PC-3 (cell line): ENCODE measurements around the gene LAMA2. TPM values are rescaled to one million over a fixed set of nuclear protein-coding genes. Genes with fewer than 3 reads are reported as not detected.

Source experiments
- ATAC-seq: fragments of 200-7000 bp; cut with Tn5 transposase; 2 replicates; pipeline ENCODE4 v1.9.1; 2020; ENCODE audit warnings: mild to moderate bottlenecking, moderate library complexity
- BruUV-seq: library from RNA; stranded (reverse); fragments of 400-500 nt; replicated peaks from 2 replicates; lab custom pipeline; 2021; lab: Mats Ljungman, UMichigan
- CTCF ChIA-PET: fragments of 300-600 bp; sonication (Branson Sonifier 250); formaldehyde crosslinking; loops from one replicate; lab custom pipeline; 2022; ENCODE audit warnings: antibody characterized with exemption; lab: Charles Lee
- POLR2A ChIA-PET: fragments of 300-600 bp; sonication (Branson Sonifier 250); formaldehyde crosslinking; loops from one replicate; lab custom pipeline; 2022; ENCODE audit warnings: antibody characterized with exemption; ENCODE audit not compliant: unreplicated experiment; lab: Charles Lee
- DNase-seq: peaks from one replicate; pipeline ENCODE4 v3.0.0-alpha.2; 2015
- H2AFZ ChIP-seq: fragments of 300-600 bp; sonication (generic); 2 replicates; pipeline ENCODE4 v1.6.0; 2016; ENCODE audit warnings: antibody characterized with exemption, low read length
- H3F3A ChIP-seq: fragments of 300-600 bp; sonication (generic); one replicate; pipeline ENCODE4 v1.6.0; 2017; ENCODE audit warnings: antibody characterized with exemption, low read length, control low read depth, mild to moderate bottlenecking; ENCODE audit not compliant: unreplicated experiment
- H3K27ac ChIP-seq: fragments of 300-600 bp; sonication (generic); 2 replicates; pipeline ENCODE4 v1.5.1; 2016; ENCODE audit warnings: mild to moderate bottlenecking, low read length
- H3K27me3 ChIP-seq: fragments of 300-600 bp; sonication (generic); 2 replicates; pipeline ENCODE4 v1.6.1; 2016; ENCODE audit warnings: low read length, mixed read lengths
- H3K36me3 ChIP-seq: fragments of 300-600 bp; sonication (generic); 2 replicates; pipeline ENCODE4 v1.6.1; 2016; ENCODE audit warnings: low read depth, mixed run types, low read length, mixed read lengths
- H3K4me1 ChIP-seq: fragments of 300-600 bp; sonication (generic); 2 replicates; pipeline ENCODE4 v1.5.1; 2016; ENCODE audit warnings: low read length; ENCODE audit not compliant: insufficient read depth
- H3K4me2 ChIP-seq: fragments of 300-600 bp; sonication (generic); 2 replicates; pipeline ENCODE4 v1.6.0; 2016; ENCODE audit warnings: low read length
- H3K4me3 ChIP-seq: fragments of 300-600 bp; sonication (generic); 2 replicates; pipeline ENCODE4 v1.5.1; 2016; ENCODE audit warnings: mild to moderate bottlenecking, low read length, mixed read lengths
- H3K79me2 ChIP-seq: fragments of 300-600 bp; sonication (generic); 2 replicates; pipeline ENCODE4 v1.6.1; 2017; ENCODE audit warnings: low read length, mixed read lengths
- H3K9ac ChIP-seq: fragments of 300-600 bp; sonication (generic); 2 replicates; pipeline ENCODE4 v1.6.0; 2016; ENCODE audit warnings: mild to moderate bottlenecking, low read length
- H3K9me2 ChIP-seq: fragments of 300-600 bp; sonication (generic); replicated peaks from 2 replicates; pipeline ENCODE4 v1.6.1; 2016; ENCODE audit warnings: mixed run types, low read length, mixed read lengths
- H3K9me3 ChIP-seq: fragments of 300-600 bp; sonication (generic); 2 replicates; pipeline ENCODE4 v1.6.1; 2016; ENCODE audit warnings: low read length, mixed read lengths
- H4K20me1 ChIP-seq: fragments of 300-600 bp; sonication (generic); 2 replicates; pipeline ENCODE4 v1.6.1; 2016; ENCODE audit warnings: low read length, mixed read lengths
- CTCF ChIP-seq: fragments of 300-600 bp; sonication (generic); conservative IDR thresholded peaks from 2 replicates; pipeline ENCODE4 v1.5.1; 2017; ENCODE audit warnings: antibody characterized with exemption, low read depth, mild to moderate bottlenecking, low read length
- EZH2 ChIP-seq: fragments of 300-600 bp; sonication (generic); IDR thresholded peaks from one replicate; pipeline ENCODE4 v1.6.1; 2017; ENCODE audit warnings: antibody characterized with exemption, mild to moderate bottlenecking, low read length; ENCODE audit not compliant: unreplicated experiment
- EZH2phosphoT487 ChIP-seq: fragments of 300-600 bp; sonication (generic); IDR thresholded peaks from 2 replicates; pipeline ENCODE4 v1.6.1; 2018; ENCODE audit warnings: mild to moderate bottlenecking, antibody characterized with exemption, low read length, borderline replicate concordance
- intact Hi-C: fragments of 100-400 bp; cut with micrococcal nuclease; formaldehyde crosslinking; loops from 2 replicates; pipeline ENCODE4 v1.9.0; 2023
- total RNA-seq: library from RNA; depleted of rRNA; stranded (reverse); fragments of >200 nt; gene quantifications from 2 replicates; pipeline ENCODE4 v1.2.3, GENCODE V29; 2014

Gene LAMA2
- total RNA-seq, 1 experiment from 2014 or later = 0.22 TPM

- H3F3A ChIP-seq = no peaks in the 10 kb centered on the region
- H3K9me2 ChIP-seq = no peaks in the 10 kb centered on the region
- H3K4me1 ChIP-seq = no peaks in the 10 kb centered on the region
- ChIA-PET CTCF (no interaction called here), POLR2A (no interaction called here)
- H4K20me1 ChIP-seq = no peaks in the 10 kb centered on the region
- no TSS peak for BruUV-seq
- H3K4me3 ChIP-seq = no peak overlapping the region
- H2AFZ ChIP-seq = no peak overlapping the region
- intact Hi-C loops = no loop called here
- no peak for ATAC-seq
- H3K27ac ChIP-seq = no peak overlapping the region
- no peaks in the 10 kb centered on the region for H3K36me3 ChIP-seq
- no peak overlapping the region for H3K4me2 ChIP-seq
- no peaks in the 10 kb centered on the region for H3K27me3 ChIP-seq
- DNase-seq = peak; percentile 12
- H3K79me2 ChIP-seq = no peaks in the 10 kb centered on the region
- H3K9me3 ChIP-seq = no peaks in the 10 kb centered on the region
- no peak overlapping the region for H3K9ac ChIP-seq
- TF ChIP-seq EZH2 (no peak), EZH2phosphoT487 (no peak), CTCF (no peak)
Observed at GRCh38 chr6:129402244-129402643, 519.3 kb downstream of the LAMA2 start.

GRCh38 chr6:129411092-129411491 is 528.2 kb downstream of the LAMA2 start:
- H3K4me3 ChIP-seq = no peak overlapping the region
- no peaks in the 10 kb centered on the region for H3F3A ChIP-seq
- CTCF ChIA-PET = no interaction called here
- H3K9me2 ChIP-seq = no peaks in the 10 kb centered on the region
- no peak overlapping the region for H3K4me2 ChIP-seq
- H3K9me3 ChIP-seq = no peaks in the 10 kb centered on the region
- H3K36me3 ChIP-seq = no peaks in the 10 kb centered on the region
- no peaks in the 10 kb centered on the region for H3K27me3 ChIP-seq
- no peaks in the 10 kb centered on the region for H4K20me1 ChIP-seq
- ATAC-seq = no peak
- no peak overlapping the region for H3K9ac ChIP-seq
- POLR2A ChIA-PET = no interaction called here
- DNase-seq = no peak
- H3K79me2 ChIP-seq = no peaks in the 10 kb centered on the region
- intact Hi-C loops = no loop called here
- H3K27ac ChIP-seq = no peak overlapping the region
- H3K4me1 ChIP-seq = no peaks in the 10 kb centered on the region
- TF ChIP-seq EZH2 = no peak
- no peak for TF ChIP-seq CTCF
- no peak for TF ChIP-seq EZH2phosphoT487
- BruUV-seq = no TSS peak
- H2AFZ ChIP-seq = no peak overlapping the region

- H3F3A ChIP-seq = no peaks in the 10 kb centered on the region
- ATAC-seq (no peak), DNase-seq (no peak)
- ChIA-PET CTCF (no interaction called here), POLR2A (no interaction called here)
- H3K79me2 ChIP-seq = no peaks in the 10 kb centered on the region
- no peak overlapping the region for H3K4me3 ChIP-seq
- no peaks in the 10 kb centered on the region for H4K20me1 ChIP-seq
- H3K36me3 ChIP-seq = no peaks in the 10 kb centered on the region
- H3K27ac ChIP-seq = no peak overlapping the region
- intact Hi-C loops = no loop called here
- H3K4me1 ChIP-seq = no peaks in the 10 kb centered on the region
- no TSS peak for BruUV-seq
- TF ChIP-seq CTCF = no peak
- no peak for TF ChIP-seq EZH2phosphoT487
- TF ChIP-seq EZH2 = no peak
- H3K27me3 ChIP-seq = no peaks in the 10 kb centered on the region
- no peak overlapping the region for H3K4me2 ChIP-seq
- H3K9me3 ChIP-seq = no peaks in the 10 kb centered on the region
- H3K9me2 ChIP-seq = no peaks in the 10 kb centered on the region
- no peak overlapping the region for H3K9ac ChIP-seq
- no peak overlapping the region for H2AFZ ChIP-seq
Observed at GRCh38 chr6:129416337-129416990, 533.5 kb downstream of the LAMA2 start.
